ENCODE results near the gene BAZ2B.

BAZ2B gene

DNA sequence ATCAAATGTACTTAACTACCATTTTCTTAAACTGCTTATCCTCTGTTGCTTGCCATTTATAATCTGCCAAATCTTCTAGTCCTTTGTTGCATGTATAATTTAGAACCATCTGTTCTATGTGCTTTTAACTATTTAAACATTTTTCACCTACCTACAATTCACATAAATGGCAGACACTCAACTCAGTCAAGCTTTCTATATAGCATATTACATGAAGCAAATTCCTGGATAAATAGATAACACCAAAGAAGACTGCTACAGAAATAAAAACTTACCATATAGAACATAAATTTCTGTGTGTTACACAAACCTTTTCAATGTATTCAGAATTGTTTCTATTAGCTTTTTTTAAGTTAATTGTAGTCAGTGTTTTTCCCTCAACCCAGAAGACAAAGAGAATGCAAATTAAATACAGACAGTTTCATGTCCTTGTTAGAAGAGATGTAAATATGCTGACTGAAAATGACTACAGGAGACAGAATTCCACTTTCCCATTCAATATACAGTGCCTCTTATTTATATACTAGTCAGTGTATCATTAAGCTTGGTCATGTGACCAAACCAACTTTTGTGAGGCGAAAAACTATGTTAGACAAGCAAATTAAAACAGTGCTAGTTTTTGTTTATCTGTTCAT, 2.6 kb downstream of the BAZ2B start:
- TF ChIP-seq JUND (IDR thresholded peaks at IDR 0.05; ENCODE audit: low read depth), result no peak
- in situ Hi-C loops (cut with HindIII; ENCODE audit: low pct_unique_long_range_greater_than_20kb, low sequenced_read_pairs), result no loop called here
- no peak for DNase-seq (ENCODE audit: low read depth in 1 of 2, low spot score in 1 of 2)

DNA sequence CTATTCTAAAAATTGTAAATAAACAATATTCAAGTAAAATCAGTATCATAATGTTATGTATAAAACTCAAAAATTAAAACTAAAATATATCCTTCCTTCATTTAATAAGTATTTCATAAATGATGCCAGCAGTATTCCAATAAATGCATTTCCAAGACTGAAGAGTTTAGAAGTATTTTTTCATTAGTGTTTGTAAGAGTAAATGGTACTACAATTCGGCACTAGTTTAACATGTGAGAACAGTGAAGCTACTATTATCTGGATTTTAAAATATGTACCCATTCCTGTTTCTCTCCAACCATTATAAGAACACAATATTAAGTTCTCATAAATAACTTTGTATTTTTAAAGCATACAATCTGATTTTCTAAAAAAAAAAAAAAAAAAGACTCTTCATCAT, 3.3 kb downstream of the BAZ2B start:
- no peak for TF ChIP-seq JUND (IDR thresholded peaks at IDR 0.05; ENCODE audit: low read depth)
- in situ Hi-C loops (cut with HindIII; ENCODE audit: low pct_unique_long_range_greater_than_20kb, low sequenced_read_pairs), result no loop called here
- no peak for DNase-seq (ENCODE audit: low read depth in 1 of 2, low spot score in 1 of 2)

- DNase-seq (ENCODE audit: low read depth in 1 of 2, low spot score in 1 of 2), result no peak
- TF ChIP-seq JUND (IDR thresholded peaks at IDR 0.05; ENCODE audit: low read depth), result no peak
- in situ Hi-C loops (cut with HindIII; ENCODE audit: low pct_unique_long_range_greater_than_20kb, low sequenced_read_pairs), result no loop called here
Measured at GRCh38 chr2:159612255-159612901, 4.0 kb downstream of the BAZ2B start.

GRCh38 chr2:159609811-159610549, 6.4 kb downstream of the BAZ2B start:
- DNase-seq (ENCODE audit: low read depth in 1 of 2, low spot score in 1 of 2), result no peak

DNA sequence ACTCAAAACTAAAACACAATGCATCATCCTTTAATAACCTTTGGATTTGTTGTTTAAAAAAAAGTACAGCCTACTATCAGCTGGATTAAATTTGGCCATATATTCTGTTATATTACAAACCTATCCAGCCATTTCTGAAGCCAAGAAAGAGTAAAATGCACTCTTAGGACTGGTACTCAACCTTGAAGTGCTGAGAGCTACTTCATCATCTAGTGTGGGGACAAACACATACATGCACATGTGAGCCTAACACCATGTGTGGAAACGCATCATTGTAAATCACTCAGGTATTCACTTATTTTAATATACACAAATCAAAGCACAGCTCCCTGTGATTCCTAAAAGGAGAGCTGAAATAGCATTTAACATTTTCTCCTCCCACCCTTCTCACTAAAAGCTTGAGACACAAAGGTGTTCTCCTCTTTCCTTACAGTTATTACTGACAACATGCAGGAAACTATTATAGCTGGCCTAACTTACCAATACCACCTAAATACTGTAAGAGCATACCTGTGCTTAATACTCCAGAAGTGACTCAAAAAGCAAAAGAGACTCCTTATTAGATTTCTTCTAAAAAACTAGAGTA, 7.5 kb downstream of the BAZ2B start:
- in situ Hi-C loops (cut with HindIII; ENCODE audit: low pct_unique_long_range_greater_than_20kb, low sequenced_read_pairs), result no loop called here
- no peak for DNase-seq (ENCODE audit: low read depth in 1 of 2, low spot score in 1 of 2)
- no peak for TF ChIP-seq JUND (IDR thresholded peaks at IDR 0.05; ENCODE audit: low read depth)

More at GRCh38 chr2:159609811-159610549, 6.4 kb downstream of the BAZ2B start:
- no peak for TF ChIP-seq JUND (IDR thresholded peaks at IDR 0.05; ENCODE audit: low read depth)
- in situ Hi-C loops (cut with HindIII; ENCODE audit: low pct_unique_long_range_greater_than_20kb, low sequenced_read_pairs), result no loop called here

GRCh38 chr2:159608108-159608507, 8.2 kb downstream of the BAZ2B start:
- in situ Hi-C loops (cut with HindIII; ENCODE audit: low pct_unique_long_range_greater_than_20kb, low sequenced_read_pairs), result no loop called here
- DNase-seq (ENCODE audit: low read depth in 1 of 2, low spot score in 1 of 2), result no peak
- no peak for TF ChIP-seq JUND (IDR thresholded peaks at IDR 0.05; ENCODE audit: low read depth)

GRCh38 chr2:159606287-159606686, 10.1 kb downstream of the BAZ2B start:
- no peak for TF ChIP-seq JUND (IDR thresholded peaks at IDR 0.05; ENCODE audit: low read depth)
- in situ Hi-C loops (cut with HindIII; ENCODE audit: low pct_unique_long_range_greater_than_20kb, low sequenced_read_pairs), result no loop called here
- DNase-seq (ENCODE audit: low read depth in 1 of 2, low spot score in 1 of 2), result no peak

DNA sequence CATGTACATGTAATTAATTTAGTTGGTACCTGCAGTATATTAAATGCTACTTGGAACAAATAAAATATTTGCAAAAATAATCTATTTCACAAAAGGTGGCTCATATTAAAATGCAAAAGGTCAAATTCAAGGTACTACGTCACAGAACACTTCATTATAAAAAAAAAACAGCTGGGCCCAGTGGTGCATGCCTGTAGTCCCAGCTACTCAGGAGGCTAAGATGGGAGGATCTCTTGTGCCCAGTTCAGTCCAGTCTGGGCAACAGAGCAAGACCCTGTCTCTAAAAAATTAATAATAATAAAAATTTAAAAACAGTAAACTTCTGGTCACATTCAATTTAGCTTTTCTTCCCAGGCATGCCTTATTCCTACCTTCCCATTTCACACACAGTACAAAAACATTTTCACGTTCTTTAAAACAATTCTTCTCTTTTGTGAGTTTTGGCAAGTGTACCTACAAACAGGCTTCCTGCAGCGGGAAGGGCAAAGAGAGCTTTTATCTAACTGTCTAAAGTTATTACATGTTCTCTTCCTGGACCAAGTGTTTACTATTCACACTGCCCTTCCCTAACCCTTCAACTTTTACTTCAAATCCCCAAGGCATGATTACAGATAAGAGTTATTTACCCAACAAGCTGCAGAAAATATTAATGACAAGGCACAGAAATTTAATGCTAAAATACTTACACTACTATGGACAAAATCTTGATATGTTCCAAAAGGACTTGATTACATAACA, 10.7 kb downstream of the BAZ2B start:
- no peak for DNase-seq (ENCODE audit: low read depth in 1 of 2, low spot score in 1 of 2)
- TF ChIP-seq JUND (IDR thresholded peaks at IDR 0.05; ENCODE audit: low read depth), result no peak
- in situ Hi-C loops (cut with HindIII; ENCODE audit: low pct_unique_long_range_greater_than_20kb, low sequenced_read_pairs), result no loop called here

DNA sequence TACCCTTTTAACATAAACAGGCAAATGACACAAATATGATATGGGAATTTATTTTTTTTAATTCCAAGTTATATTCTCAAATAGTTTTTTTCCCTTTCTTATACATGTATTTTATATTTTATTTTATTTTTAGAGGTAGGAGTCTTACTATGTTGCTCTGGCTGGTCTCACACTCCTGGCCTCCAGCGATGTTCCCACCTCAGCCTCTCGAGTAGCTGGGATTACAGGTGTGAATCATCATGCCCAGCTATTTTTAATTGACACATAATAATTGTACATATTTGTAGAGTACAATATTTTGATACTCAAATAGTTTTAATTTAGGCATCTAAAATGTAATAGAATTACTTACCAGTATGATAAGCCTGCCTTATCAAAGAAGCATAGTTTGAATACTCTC, 12.2 kb downstream of the BAZ2B start:
- DNase-seq (ENCODE audit: low read depth in 1 of 2, low spot score in 1 of 2), result no peak
- in situ Hi-C loops (cut with HindIII; ENCODE audit: low pct_unique_long_range_greater_than_20kb, low sequenced_read_pairs), result no loop called here

GRCh38 chr2:159600752-159601151, 15.6 kb downstream of the BAZ2B start:
- DNase-seq (ENCODE audit: low read depth in 1 of 2, low spot score in 1 of 2), result no peak
- in situ Hi-C loops (cut with HindIII; ENCODE audit: low pct_unique_long_range_greater_than_20kb, low sequenced_read_pairs), result no loop called here
- no peak for TF ChIP-seq JUND (IDR thresholded peaks at IDR 0.05; ENCODE audit: low read depth)

More for the DNA sequence above, 12.2 kb downstream of the BAZ2B start:
- no peak for TF ChIP-seq JUND (IDR thresholded peaks at IDR 0.05; ENCODE audit: low read depth)

- in situ Hi-C loops (cut with HindIII; ENCODE audit: low pct_unique_long_range_greater_than_20kb, low sequenced_read_pairs), result no loop called here
- no peak for TF ChIP-seq JUND (IDR thresholded peaks at IDR 0.05; ENCODE audit: low read depth)
- no peak for DNase-seq (ENCODE audit: low read depth in 1 of 2, low spot score in 1 of 2)
Measured at GRCh38 chr2:159595410-159596046, 20.8 kb downstream of the BAZ2B start.

GRCh38 chr2:159592441-159592840, 23.9 kb downstream of the BAZ2B start:
- in situ Hi-C loops (cut with HindIII; ENCODE audit: low pct_unique_long_range_greater_than_20kb, low sequenced_read_pairs), result no loop called here
- TF ChIP-seq JUND (IDR thresholded peaks at IDR 0.05; ENCODE audit: low read depth), result no peak
- DNase-seq (ENCODE audit: low read depth in 1 of 2, low spot score in 1 of 2), result no peak
